Astrocyte (in vitro differentiated cells and primary cell): ENCODE measurements around the gene KIF26B.

Experiments
- EZH2 ChIP-seq: IDR thresholded peaks from 2 replicates; pipeline ENCODE4 v1.6.1; 2012; ENCODE audit warnings: mild to moderate bottlenecking, low read length, inconsistent platforms; ENCODE audit not compliant: insufficient read depth
- TF ChIP-seq, protein P1 (sequence below): IDR thresholded peaks from 2 replicates; pipeline ENCODE4 v1.5.1; 2011; ENCODE audit warnings: low read depth, mild to moderate bottlenecking, inconsistent platforms, low read length, moderate library complexity; ENCODE audit not compliant: insufficient read depth

DNA sequence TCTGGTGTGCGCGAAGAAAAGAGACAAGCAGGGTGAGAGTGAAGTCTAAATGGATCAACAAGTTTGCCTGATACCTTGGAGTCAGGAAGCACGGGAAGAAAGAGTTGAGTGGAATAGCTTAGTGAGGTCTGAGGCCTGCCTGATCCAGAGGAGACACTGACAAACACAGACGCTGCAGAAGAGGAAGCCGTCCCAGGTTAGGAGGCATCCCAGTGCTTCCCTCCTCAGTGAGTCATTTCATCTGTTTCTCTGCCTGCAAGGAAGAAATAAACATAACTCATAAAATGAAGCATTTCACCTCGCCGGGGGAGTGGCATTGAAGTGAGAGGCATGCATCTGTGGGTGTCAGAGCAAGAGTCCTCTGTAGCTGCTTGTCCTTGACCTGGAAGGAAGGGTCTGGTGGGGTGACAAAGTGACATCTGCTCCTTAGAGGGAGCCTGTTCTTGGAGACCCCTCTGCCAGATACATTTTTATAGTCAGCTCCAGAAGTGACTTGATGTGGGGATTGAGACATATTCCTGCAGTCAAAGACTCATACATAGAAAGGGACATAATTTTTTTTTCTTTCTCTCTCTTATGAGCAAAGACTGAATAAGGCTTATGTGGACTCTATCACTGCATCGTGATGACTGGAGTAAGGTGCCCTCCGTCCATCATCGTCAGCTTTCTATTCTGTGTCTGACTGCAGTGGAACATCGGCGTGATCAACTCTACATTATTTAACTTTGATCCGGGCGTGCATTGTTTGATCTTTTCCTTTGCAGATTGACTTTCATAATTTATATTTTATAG is 256.7 kb downstream of the KIF26B start:
- no peak for TF ChIP-seq EZH2
- TF ChIP-seq, protein P1, sequence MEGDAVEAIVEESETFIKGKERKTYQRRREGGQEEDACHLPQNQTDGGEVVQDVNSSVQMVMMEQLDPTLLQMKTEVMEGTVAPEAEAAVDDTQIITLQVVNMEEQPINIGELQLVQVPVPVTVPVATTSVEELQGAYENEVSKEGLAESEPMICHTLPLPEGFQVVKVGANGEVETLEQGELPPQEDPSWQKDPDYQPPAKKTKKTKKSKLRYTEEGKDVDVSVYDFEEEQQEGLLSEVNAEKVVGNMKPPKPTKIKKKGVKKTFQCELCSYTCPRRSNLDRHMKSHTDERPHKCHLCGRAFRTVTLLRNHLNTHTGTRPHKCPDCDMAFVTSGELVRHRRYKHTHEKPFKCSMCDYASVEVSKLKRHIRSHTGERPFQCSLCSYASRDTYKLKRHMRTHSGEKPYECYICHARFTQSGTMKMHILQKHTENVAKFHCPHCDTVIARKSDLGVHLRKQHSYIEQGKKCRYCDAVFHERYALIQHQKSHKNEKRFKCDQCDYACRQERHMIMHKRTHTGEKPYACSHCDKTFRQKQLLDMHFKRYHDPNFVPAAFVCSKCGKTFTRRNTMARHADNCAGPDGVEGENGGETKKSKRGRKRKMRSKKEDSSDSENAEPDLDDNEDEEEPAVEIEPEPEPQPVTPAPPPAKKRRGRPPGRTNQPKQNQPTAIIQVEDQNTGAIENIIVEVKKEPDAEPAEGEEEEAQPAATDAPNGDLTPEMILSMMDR = no peak
